ENCODE results near the gene RCHY1.

GRCh38 chr4:75561789-75562188 lies 47.6 kb upstream of the RCHY1 start:
- TF ChIP-seq POLR2A (IDR thresholded peaks at IDR 0.05; ENCODE audit: low read length) (no peak), GATA1 (IDR thresholded peaks at IDR 0.05; ENCODE audit: low read depth, low read length) (no peak)
